ENCODE measurements around the gene PKD1L1.

PKD1L1 gene

DNA sequence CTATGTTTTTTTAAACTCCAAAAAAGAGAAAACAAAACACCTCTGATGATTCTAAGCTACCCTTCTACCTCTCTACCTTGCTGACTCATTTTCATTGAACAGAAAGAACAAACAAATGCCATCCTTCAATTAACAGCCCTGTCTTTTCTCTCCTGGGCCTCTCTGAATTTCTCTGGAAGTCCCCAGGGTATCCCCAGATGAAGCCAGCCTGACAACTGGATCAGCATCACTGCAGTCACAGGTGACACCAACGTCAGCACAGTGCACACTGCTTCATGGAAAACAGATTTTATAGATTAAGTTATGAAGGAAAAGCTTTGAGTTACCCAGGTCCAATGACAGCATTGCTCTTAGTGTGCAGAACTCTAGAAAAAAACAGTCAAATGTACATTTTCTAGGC lies 25.5 kb upstream of the PKD1L1 start:
- Mint-ChIP-seq H3K27me3 (no peaks in the 10 kb centered on the region), H3K36me3 (peaks cover 78% of the 10 kb centered on the region), H3K4me1 (peaks cover 64% of the 10 kb centered on the region), H3K27ac (peak overlapping the region; percentile 70), H3K9me3 (no peaks in the 10 kb centered on the region), H3K4me3 (peak overlapping the region; percentile 14)
- peak; percentile 84 for ATAC-seq

DNA sequence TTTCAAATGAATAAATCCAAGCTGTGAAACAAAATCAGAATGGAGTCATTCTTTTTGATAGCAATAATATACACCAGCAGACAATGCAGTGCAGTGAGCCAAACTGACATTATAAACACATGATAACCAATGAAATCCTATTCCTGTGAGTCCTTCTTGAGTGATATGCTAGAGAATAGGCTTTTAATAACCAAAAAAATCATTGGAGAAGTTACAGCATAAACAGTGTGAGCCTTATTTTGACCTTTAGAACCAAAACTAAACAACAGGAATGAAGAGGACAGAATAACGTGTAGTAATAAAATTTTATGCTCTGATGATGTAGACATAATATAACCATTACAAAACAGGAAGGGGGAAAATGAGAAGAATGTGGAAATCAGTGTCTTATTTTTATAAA lies 22.5 kb upstream of the PKD1L1 start:
- no peak overlapping the region for H3K4me3 Mint-ChIP-seq
- H3K9me3 Mint-ChIP-seq: no peaks in the 10 kb centered on the region
- peaks cover 46% of the 10 kb centered on the region for H3K4me1 Mint-ChIP-seq
- no peak overlapping the region for H3K27ac Mint-ChIP-seq
- ATAC-seq: no peak
- H3K36me3 Mint-ChIP-seq: peaks cover 79% of the 10 kb centered on the region
- H3K27me3 Mint-ChIP-seq: no peaks in the 10 kb centered on the region

DNA sequence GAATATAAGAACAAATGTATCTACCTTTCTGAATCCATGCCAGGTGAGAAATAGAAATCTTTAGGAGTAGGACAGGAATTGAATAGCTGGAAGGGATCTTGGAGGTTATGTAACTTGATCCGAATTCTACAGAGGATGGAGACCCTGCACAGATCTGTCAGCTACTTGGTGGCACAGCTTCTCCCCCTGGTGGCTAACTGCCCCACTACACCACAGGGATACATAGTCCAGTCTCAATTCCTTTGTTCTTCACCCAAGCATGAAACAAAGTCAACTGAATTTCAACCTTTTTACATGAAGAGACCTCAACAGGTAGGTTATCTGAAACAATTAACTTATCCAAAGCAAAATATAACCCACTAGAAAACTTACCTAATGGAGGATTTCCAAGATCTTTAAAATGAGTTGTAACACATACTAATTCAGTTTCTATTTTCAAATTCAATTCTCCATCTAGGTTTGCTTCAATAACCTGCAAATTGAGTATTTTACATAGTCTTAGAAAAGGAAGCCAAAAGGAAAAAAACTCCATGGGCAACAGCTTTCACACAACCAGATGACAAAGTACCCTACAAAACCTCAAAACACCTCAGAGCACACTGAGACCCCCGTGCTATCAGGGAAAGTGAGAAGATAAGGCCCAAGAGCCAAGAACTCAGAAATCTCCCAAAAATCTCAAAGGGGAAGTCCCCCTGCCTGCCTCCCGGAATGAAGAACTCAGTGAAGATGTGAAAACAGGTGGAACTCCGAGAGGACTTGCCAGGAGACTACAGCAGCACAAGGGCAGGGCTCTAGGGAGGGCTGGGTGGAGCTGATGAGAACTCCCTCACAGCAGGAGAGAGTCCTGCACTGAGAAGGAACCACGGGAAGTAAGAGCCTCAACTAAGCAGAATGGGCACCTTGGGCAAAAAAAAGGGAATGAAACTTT lies 20.8 kb upstream of the PKD1L1 start:
- Mint-ChIP-seq H3K27me3 (no peaks in the 10 kb centered on the region), H3K9me3 (no peaks in the 10 kb centered on the region), H3K36me3 (peaks cover 85% of the 10 kb centered on the region), H3K4me1 (peaks cover 37% of the 10 kb centered on the region), H3K4me3 (no peak overlapping the region), H3K27ac (no peak overlapping the region)
- peak; percentile 64 for ATAC-seq

DNA sequence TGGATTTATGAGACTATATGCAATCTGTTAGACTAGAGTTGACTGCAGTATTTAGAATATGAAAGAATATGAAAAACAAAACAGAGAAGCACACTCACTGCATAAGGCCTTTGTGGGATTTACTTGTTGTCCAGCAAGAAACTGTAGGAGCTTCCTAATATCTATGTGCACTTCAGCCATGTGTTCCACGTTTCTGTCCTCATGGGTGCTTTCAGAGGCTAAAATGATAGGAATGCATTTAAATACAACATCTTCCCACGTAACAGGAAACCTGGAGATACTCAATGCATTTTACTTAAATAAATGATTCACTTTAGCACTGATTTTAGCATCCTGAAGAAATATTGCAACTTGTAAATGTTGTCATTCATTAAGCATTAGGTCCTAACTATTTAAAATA lies 19.4 kb upstream of the PKD1L1 start:
- no peak for ATAC-seq
- Mint-ChIP-seq H3K4me1 (peaks cover 23% of the 10 kb centered on the region), H3K36me3 (peaks cover 85% of the 10 kb centered on the region)

DNA sequence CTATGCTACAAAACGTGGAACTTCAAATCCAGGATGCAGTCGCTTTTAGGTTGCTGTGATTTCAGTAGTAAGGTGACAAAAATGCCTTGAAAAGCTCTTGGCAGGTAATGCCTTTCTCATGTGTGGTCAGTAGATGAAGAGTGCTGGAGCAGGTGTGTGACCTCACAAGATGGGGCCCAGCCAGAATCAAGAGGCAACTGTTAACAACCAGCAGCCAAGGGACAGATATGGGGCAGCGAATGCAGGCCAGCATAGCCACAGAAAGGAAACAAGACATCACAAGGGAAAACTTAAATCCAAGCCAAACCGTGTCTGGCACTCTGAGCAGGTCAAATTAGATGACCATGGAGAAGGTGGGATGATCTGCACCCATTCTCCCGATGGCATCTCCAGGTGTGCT lies 18.9 kb upstream of the PKD1L1 start:
- H3K27me3 Mint-ChIP-seq: no peaks in the 10 kb centered on the region
- peaks cover 85% of the 10 kb centered on the region for H3K36me3 Mint-ChIP-seq
- no peak overlapping the region for H3K27ac Mint-ChIP-seq
- no peak for ATAC-seq
- no peak overlapping the region for H3K4me3 Mint-ChIP-seq
- no peaks in the 10 kb centered on the region for H3K9me3 Mint-ChIP-seq
- peaks cover 17% of the 10 kb centered on the region for H3K4me1 Mint-ChIP-seq

More for the DNA sequence above, 19.4 kb upstream of the PKD1L1 start:
- no peaks in the 10 kb centered on the region for H3K9me3 Mint-ChIP-seq
- no peak overlapping the region for H3K27ac Mint-ChIP-seq
- H3K27me3 Mint-ChIP-seq: no peaks in the 10 kb centered on the region
- no peak overlapping the region for H3K4me3 Mint-ChIP-seq

DNA sequence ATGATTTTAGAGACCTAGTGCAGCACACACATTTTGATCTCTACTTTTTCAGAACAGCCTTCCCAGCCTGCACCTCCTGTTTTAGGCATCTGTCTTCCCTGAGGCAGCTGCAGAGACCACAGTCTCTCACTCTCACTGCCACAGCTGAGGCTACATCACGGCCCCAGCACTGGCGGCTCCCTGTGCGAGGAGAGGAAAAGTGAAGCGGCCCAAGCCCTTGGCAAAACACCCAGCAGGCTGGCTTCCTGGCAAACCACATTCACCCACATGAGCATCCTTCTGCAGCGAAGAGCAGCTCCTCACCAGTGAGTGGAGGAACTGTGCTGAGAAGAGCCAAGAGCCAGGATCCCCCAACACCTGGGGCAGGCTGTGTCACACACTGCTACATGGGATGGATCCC lies 17.2 kb upstream of the PKD1L1 start:
- no peak overlapping the region for H3K4me3 Mint-ChIP-seq
- H3K36me3 Mint-ChIP-seq: peaks cover 89% of the 10 kb centered on the region
- no peak for ATAC-seq
- H3K27ac Mint-ChIP-seq: no peak overlapping the region
- H3K9me3 Mint-ChIP-seq: no peaks in the 10 kb centered on the region
- peaks cover 17% of the 10 kb centered on the region for H3K4me1 Mint-ChIP-seq
- H3K27me3 Mint-ChIP-seq: no peaks in the 10 kb centered on the region

DNA sequence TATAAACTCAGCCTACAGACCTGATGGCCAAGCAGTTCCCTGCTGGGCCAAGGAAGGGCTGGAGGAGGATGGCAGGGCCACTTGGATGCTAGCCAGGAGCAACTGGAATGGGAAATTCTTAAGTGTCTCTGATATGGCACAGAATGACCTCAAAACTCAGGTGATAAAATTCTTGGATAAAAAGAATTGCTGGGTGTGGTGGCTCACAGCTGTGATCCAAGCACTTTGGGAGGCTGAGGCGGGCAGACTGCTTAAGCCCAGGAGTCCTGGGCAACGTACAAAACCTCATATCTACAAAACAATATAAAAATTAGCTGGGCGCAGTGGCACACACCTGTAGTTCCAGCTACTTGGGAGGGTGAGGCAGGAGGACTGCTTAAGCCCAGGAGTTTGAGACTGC lies 14.0 kb upstream of the PKD1L1 start:
- no peak for ATAC-seq
- H3K4me3 Mint-ChIP-seq: no peak overlapping the region
- H3K36me3 Mint-ChIP-seq: peaks cover 78% of the 10 kb centered on the region
- no peaks in the 10 kb centered on the region for H3K27me3 Mint-ChIP-seq
- no peak overlapping the region for H3K27ac Mint-ChIP-seq
- H3K9me3 Mint-ChIP-seq: no peaks in the 10 kb centered on the region
- no peaks in the 10 kb centered on the region for H3K4me1 Mint-ChIP-seq

DNA sequence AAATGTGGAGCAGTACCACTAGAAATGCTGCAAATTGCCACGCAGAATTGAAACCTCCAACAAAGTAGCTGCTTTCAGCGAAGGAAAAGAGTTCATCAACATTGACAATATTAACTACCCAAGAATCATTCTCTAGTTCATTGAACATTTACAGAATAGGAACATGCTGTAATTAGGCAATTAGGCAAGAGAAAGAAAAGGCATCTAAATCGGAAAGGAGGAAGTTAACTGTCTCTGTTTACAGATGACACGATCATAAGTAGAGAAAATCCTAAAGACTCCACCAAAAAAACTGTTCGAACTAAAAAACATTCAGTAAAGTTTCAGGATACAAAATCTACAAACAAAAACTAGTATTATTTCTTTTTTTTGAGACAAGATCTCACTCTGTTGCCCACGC lies 8.9 kb upstream of the PKD1L1 start:
- no peaks in the 10 kb centered on the region for H3K27me3 Mint-ChIP-seq
- no peak for ATAC-seq
- no peak overlapping the region for H3K27ac Mint-ChIP-seq
- H3K4me3 Mint-ChIP-seq: no peak overlapping the region
- H3K36me3 Mint-ChIP-seq: peaks cover 47% of the 10 kb centered on the region
- no peaks in the 10 kb centered on the region for H3K9me3 Mint-ChIP-seq
- peaks cover 6% of the 10 kb centered on the region for H3K4me1 Mint-ChIP-seq

DNA sequence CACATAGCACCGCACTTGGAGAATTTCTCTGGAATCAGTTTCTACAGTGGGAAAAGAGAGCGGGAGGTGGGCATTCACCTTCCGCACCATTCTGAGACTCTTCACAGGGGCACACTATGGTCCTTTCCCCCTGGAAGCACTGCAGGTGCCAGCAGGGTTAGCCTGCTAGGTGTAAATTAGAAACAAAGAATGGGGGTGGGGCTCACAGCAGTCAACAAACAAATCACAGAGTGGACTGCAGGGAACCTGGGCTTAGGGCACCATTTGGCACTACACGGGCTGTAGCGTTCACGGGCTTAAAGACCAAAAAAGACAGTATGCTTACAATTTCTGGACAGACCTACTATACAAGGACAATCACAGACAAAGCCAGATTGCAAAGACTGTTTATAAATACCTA lies 8.0 kb upstream of the PKD1L1 start:
- H3K27ac Mint-ChIP-seq: no peak overlapping the region
- ATAC-seq: no peak
- H3K36me3 Mint-ChIP-seq: peaks cover 37% of the 10 kb centered on the region
- H3K27me3 Mint-ChIP-seq: no peaks in the 10 kb centered on the region
- H3K4me1 Mint-ChIP-seq: peaks cover 6% of the 10 kb centered on the region
- H3K4me3 Mint-ChIP-seq: no peak overlapping the region
- no peaks in the 10 kb centered on the region for H3K9me3 Mint-ChIP-seq

DNA sequence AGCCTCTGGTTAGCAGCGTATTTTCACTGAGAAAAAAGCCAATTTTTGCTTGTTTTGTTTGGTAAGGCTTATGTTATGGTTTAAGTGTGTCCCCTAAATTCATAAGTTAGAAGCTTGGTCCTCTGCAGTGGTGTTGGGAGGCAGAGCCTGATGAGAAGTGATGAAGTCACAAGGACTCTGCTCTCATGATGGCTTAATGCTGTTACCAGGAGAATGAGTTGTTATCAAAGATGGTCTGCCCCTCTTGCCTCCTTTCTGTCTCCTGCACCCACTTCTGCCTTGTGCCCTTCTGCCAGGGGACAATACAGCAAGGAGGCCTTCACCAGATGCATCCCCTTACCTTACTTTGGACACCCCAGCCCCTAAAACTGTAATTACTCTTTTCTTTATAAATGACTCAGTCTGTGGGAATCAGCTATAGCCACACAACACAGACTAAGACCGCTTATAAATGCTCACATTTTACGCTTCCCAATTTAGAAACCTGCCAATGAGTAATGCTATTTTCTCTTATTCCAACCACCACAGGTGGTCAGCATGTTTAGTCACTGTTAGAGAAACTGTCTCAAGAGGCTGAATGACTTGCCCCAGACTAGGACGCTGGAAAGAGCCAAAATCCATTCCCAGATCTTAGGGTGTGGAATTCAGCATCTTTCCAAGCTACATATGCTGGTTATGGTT lies 6.1 kb upstream of the PKD1L1 start:
- peaks cover 6% of the 10 kb centered on the region for H3K4me1 Mint-ChIP-seq
- no peaks in the 10 kb centered on the region for H3K27me3 Mint-ChIP-seq
- no peak overlapping the region for H3K27ac Mint-ChIP-seq
- H3K9me3 Mint-ChIP-seq: no peaks in the 10 kb centered on the region
- no peak overlapping the region for H3K4me3 Mint-ChIP-seq
- ATAC-seq: no peak
- peaks cover 29% of the 10 kb centered on the region for H3K36me3 Mint-ChIP-seq

DNA sequence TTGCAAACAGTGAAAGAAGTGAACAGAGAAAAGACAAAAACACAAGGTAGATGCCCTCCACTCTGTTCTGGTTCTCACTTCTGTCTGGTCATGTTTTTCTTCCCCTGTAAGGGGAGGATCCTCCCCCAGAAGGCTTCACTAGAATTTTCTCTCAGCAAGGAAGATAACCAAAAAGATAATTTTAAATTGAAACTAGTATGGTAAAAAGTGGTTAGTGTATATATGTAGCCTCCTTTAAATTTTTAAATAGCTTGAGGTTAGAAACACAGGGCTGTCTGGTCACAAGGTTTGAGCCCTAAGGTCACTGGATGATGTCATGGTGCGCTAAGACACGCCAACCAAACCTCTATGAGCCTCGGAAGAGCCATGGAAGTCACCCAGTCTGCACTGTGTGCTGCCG lies 5.6 kb upstream of the PKD1L1 start:
- Mint-ChIP-seq H3K4me3 (no peak overlapping the region), H3K9me3 (no peaks in the 10 kb centered on the region), H3K27ac (no peak overlapping the region), H3K36me3 (peaks cover 29% of the 10 kb centered on the region), H3K4me1 (peaks cover 6% of the 10 kb centered on the region), H3K27me3 (no peaks in the 10 kb centered on the region)
- ATAC-seq: no peak

DNA sequence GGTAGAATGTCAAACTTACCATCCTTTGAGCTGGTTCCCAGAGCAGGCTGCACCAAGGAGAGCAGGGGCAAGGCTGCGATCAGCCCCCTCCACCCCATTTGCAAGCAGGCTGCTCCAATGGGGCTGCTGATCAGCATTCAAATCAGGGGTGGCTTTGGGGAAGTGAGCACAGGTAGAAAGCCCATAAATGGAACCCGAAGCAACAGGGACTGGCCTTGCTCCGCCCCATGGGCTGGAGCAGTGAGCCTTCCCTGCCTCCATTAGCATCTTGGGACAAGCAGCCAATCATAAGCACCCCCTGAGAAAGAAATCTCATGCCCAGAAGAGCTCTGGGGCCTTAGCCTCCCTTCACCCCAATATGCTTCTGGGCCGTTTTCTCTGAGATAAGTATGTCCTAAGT lies 4.0 kb upstream of the PKD1L1 start:
- Mint-ChIP-seq H3K4me3 (no peak overlapping the region), H3K27me3 (no peaks in the 10 kb centered on the region), H3K9me3 (no peaks in the 10 kb centered on the region), H3K27ac (no peak overlapping the region), H3K36me3 (peaks cover 18% of the 10 kb centered on the region), H3K4me1 (peaks cover 6% of the 10 kb centered on the region)
- no peak for ATAC-seq

DNA sequence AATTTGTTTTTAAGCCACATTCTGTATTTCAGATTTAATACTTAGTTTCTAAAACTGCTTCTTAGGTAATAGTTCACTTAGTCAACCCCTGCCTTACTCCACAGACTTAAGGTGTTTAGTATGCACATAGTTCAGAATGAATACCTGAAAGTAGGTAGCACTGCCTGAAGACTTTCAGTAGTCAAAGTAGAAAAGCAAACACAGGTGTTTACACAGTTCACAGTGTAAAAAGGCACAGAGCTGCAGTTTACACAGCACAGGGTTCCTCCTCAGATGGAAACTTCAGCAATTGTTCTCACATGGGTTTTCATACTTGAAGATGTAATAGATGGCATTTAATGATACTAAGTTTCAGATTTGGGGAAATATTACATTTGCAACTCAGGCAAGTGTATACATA lies 3.1 kb upstream of the PKD1L1 start:
- Mint-ChIP-seq H3K36me3 (peaks cover 18% of the 10 kb centered on the region), H3K4me3 (no peak overlapping the region), H3K27me3 (no peaks in the 10 kb centered on the region), H3K9me3 (no peaks in the 10 kb centered on the region), H3K4me1 (peaks cover 6% of the 10 kb centered on the region), H3K27ac (no peak overlapping the region)
- ATAC-seq: no peak

DNA sequence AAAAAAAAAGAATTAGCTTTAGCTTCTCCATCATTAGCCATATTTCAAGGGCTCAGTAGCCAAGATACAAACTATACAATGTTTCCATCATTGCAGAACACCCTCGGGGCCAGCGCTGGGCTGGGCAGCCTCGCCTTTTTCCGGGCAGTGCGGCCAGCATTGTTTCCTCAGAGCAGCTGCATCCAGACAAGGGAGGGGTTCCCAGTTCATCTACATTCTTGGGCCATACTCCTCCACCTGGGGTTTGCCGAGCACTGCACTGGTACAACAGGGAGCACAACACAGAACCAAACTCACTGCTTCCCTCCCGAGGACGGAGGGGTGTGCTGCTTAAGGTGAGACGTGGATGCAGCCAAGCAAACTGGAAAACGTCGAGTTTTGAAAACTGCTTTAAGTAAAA lies 2.4 kb upstream of the PKD1L1 start:
- peaks cover 6% of the 10 kb centered on the region for H3K4me1 Mint-ChIP-seq
- no peak for ATAC-seq
- peaks cover 18% of the 10 kb centered on the region for H3K36me3 Mint-ChIP-seq
- H3K4me3 Mint-ChIP-seq: no peak overlapping the region
- H3K9me3 Mint-ChIP-seq: no peaks in the 10 kb centered on the region
- H3K27ac Mint-ChIP-seq: no peak overlapping the region
- H3K27me3 Mint-ChIP-seq: no peaks in the 10 kb centered on the region

DNA sequence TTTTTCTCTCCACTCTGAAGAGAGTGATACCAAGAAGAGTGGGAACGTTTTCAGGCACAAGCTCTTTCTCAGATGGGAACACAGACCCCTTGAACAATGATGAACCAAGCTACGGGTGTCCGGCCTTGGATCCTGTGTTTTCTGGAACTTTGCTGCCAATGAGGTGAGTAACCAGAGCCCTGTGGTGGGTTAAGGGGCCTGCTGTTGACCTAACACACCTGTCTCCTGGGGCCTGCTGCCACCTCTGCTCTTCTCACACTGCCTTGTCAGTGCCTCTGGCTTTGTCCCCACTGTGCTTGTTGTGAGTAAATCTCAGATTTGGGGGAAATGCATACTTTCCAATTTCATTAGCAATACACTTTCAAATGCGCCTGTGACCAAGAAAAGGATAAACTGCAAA lies 1.4 kb upstream of the PKD1L1 start:
- no peaks in the 10 kb centered on the region for H3K27me3 Mint-ChIP-seq
- no peak overlapping the region for H3K4me3 Mint-ChIP-seq
- H3K36me3 Mint-ChIP-seq: peaks cover 13% of the 10 kb centered on the region
- peaks cover 6% of the 10 kb centered on the region for H3K4me1 Mint-ChIP-seq
- ATAC-seq: no peak
- no peaks in the 10 kb centered on the region for H3K9me3 Mint-ChIP-seq
- H3K27ac Mint-ChIP-seq: no peak overlapping the region

DNA sequence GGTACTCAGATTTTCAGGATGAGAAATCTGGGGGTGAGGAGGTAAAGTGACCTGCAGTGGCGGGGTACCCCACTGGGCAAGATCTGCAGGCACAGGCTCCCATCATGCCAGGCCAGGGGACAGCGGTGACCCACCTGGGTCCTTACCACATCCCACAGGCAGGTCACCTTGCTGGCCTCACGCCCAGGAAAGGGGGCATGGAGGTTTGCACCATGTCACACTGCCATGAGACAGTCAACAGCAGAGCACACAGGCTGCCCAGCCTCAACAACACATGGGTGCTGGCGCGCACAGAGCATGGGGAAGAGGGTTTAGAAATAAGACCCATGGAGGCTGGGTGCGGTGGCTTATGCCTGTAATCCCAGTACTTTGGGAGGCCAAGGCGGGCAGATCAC lies 914 bp downstream of the PKD1L1 start:
- Mint-ChIP-seq H3K27ac (no peak overlapping the region), H3K27me3 (no peaks in the 10 kb centered on the region), H3K9me3 (no peaks in the 10 kb centered on the region), H3K4me1 (no peaks in the 10 kb centered on the region), H3K36me3 (no peaks in the 10 kb centered on the region), H3K4me3 (no peak overlapping the region)
- no peak for ATAC-seq

Measured in stimulated activated memory B cell treated with anti-CD40 and anti-IgM and Interleukin-4, amounts not matched to agents 10 μg/mL and 1 μg/mL and 100 μg/mL, for 72 hours (primary cell).